Measurements from ENCODE around the gene STEEP1.

STEEP1 gene

GRCh38 chrX:119565107-119565663, at the start of gene STEEP1:
Gene STEEP1, minus strand, starts transcription at chrX:119565409. Its CDS starts 54 bp downstream, at chrX:119565355.
- peak; percentile 88 for DNase-seq

- no peak for DNase-seq
These were observed 49.6 kb upstream of the STEEP1 start for GRCh38 chrX:119614776-119615175.

GRCh38 chrX:119607018-119607389, 41.8 kb upstream of the STEEP1 start:
- DNase-seq: no peak

GRCh38 chrX:119606280-119607017, 41.2 kb upstream of the STEEP1 start, which contains the start of gene NKRF:
Gene NKRF, minus strand, starts transcription at chrX:119606424.
- DNase-seq: peak; percentile 93

- DNase-seq: peak; percentile 57
These were observed 40.5 kb upstream of the STEEP1 start for GRCh38 chrX:119605464-119606279.

- peak; percentile 20 for DNase-seq
These were observed 39.7 kb upstream of the STEEP1 start for GRCh38 chrX:119604766-119605463.

- DNase-seq: no peak
These were observed 37.6 kb upstream of the STEEP1 start for GRCh38 chrX:119602701-119603255.

- no peak for DNase-seq
These were observed 24.6 kb upstream of the STEEP1 start for GRCh38 chrX:119589810-119590209.

- DNase-seq: no peak
These were observed 18.3 kb upstream of the STEEP1 start for GRCh38 chrX:119583431-119584059.

GRCh38 chrX:119579414-119579813, 14.2 kb upstream of the STEEP1 start:
- DNase-seq: no peak

- peak; percentile 92 for DNase-seq
These were observed 9.4 kb upstream of the STEEP1 start, which contains the start of gene UBE2A for GRCh38 chrX:119574394-119575266. Gene UBE2A, plus strand, starts transcription at chrX:119574563. Its CDS starts 149 bp downstream, at chrX:119574712.

- peak; percentile 36 for DNase-seq
These were observed 8.7 kb upstream of the STEEP1 start for GRCh38 chrX:119573840-119574393.

GRCh38 chrX:119573222-119573621, 8.0 kb upstream of the STEEP1 start:
- DNase-seq: no peak

GRCh38 chrX:119570351-119570835, 5.2 kb upstream of the STEEP1 start:
- no peak for DNase-seq

GRCh38 chrX:119552508-119552907, 12.7 kb downstream of the STEEP1 start:
- no peak for DNase-seq

GRCh38 chrX:119549327-119550016, 15.7 kb downstream of the STEEP1 start:
- DNase-seq: no peak

- no peak for DNase-seq
These were observed 24.0 kb downstream of the STEEP1 start for GRCh38 chrX:119541188-119541587.

- peak; percentile 12 for DNase-seq
These were observed 25.3 kb downstream of the STEEP1 start for GRCh38 chrX:119539872-119540271.

- no peak for DNase-seq
These were observed 27.7 kb downstream of the STEEP1 start for GRCh38 chrX:119537487-119537886.
